HepG2 (cell line): ENCODE data around the gene TCF12. TPM values are rescaled to one million over a fixed set of nuclear protein-coding genes. Genes with fewer than 3 reads are reported as not detected.

Source experiments
- ATAC-seq: fragments of 200-7000 bp; cut with Tn5 transposase; 3 replicates; pipeline ENCODE4 v1.9.1; 2020; ENCODE audit warnings: mild to moderate bottlenecking, moderate library complexity
- BruUV-seq: library from RNA; stranded (reverse); fragments of 400-500 nt; replicated peaks from 2 replicates; lab custom pipeline; 2021; lab: Mats Ljungman, UMichigan
- CTCF ChIA-PET: fragments of 300-600 bp; formaldehyde crosslinking; extraction: SDS; loops from one replicate; lab custom pipeline; 2021; ENCODE audit warnings: low total read pairs, inconsistent platforms, low intra/inter-chr PET ratio; lab: Yijun Ruan, JAX
- POLR2A ChIA-PET: fragments of 350-600 bp; sonication (Branson Sonifier 250); formaldehyde crosslinking; loops from one replicate; lab custom pipeline; 2020; ENCODE audit warnings: antibody characterized with exemption, inconsistent platforms; lab: Yijun Ruan, JAX
- DNase-seq: peaks from one replicate; pipeline ENCODE4 v3.0.0-alpha.2; 2015; ENCODE audit warnings: low spot score
- FAIRE-seq: peaks from 3 replicates; lab custom pipeline; 2011; peaks lifted over from hg19 to GRCh38; lab: Jason Lieb, UNC
- H2AFZ ChIP-seq: one replicate; pipeline ENCODE4 v1.6.1; 2011; ENCODE audit warnings: low read length, inconsistent platforms
- H3K27ac ChIP-seq: fragments of 300-600 bp; 3 replicates; pipeline ENCODE4 v1.8.0; 2011; ENCODE audit warnings: mixed run types, mild to moderate bottlenecking, mixed read lengths, low read length, inconsistent platforms; ENCODE audit not compliant: insufficient read depth; ENCODE audit errors: extremely low read length
- H3K27me3 ChIP-seq, 2 experiments: fragments of 200-600 bp in 1 of 2; 2 replicates in 1 of 2; 3 replicates in 1 of 2; pipeline versions ENCODE4 v1.6.0 to v1.8.0; 2011; ENCODE audit warnings: low read length in 2 of 2, mild to moderate bottlenecking in 2 of 2, moderate library complexity in 2 of 2, inconsistent platforms in 1 of 2; ENCODE audit not compliant: insufficient read depth in 2 of 2, control insufficient read depth in 1 of 2
- H3K36me3 ChIP-seq, 2 experiments: fragments of 200-600 bp in 1 of 2; replicated peaks in 1 of 2; 2 replicates in 1 of 2; 3 replicates in 1 of 2; pipeline versions ENCODE4 v1.5.1 to v1.8.0; 2011; ENCODE audit warnings: low read length in 2 of 2, inconsistent platforms in 1 of 2; ENCODE audit not compliant: insufficient read depth in 2 of 2, control insufficient read depth in 1 of 2
- H3K4me1 ChIP-seq: 2 replicates; pipeline ENCODE4 v1.5.1; 2012; ENCODE audit warnings: low read length, inconsistent platforms; ENCODE audit not compliant: insufficient read depth
- H3K4me2 ChIP-seq: 2 replicates; pipeline ENCODE4 v1.6.0; 2011; ENCODE audit warnings: low read depth, low read length, inconsistent platforms
- H3K4me3 ChIP-seq, 3 experiments: fragments of 200-600 bp in 1 of 3; sonication (generic), shearing (Covaris generic) in 1 of 3; replicated peaks in 1 of 3; 2 replicates each; pipeline ENCODE4 v1.5.1; 2011 to 2016; ENCODE audit warnings: low read length in 3 of 3, inconsistent platforms in 2 of 3, low read depth in 2 of 3, mild to moderate bottlenecking in 2 of 3, control low read depth in 1 of 3, mixed read lengths in 1 of 3; ENCODE audit not compliant: insufficient read depth in 1 of 3
- H3K79me2 ChIP-seq: one replicate; pipeline ENCODE4 v1.6.1; 2011; ENCODE audit warnings: low read length, inconsistent platforms; ENCODE audit not compliant: insufficient read depth
- H3K9ac ChIP-seq: 2 replicates; pipeline ENCODE4 v1.6.0; 2011; ENCODE audit warnings: mild to moderate bottlenecking, low read depth, low read length, inconsistent platforms; ENCODE audit not compliant: insufficient read depth
- H3K9me3 ChIP-seq: 2 replicates; pipeline ENCODE4 v1.5.1; 2012; ENCODE audit warnings: mild to moderate bottlenecking, low read length
- H4K20me1 ChIP-seq: 2 replicates; pipeline ENCODE4 v1.6.0; 2011; ENCODE audit warnings: inconsistent platforms, mild to moderate bottlenecking, low read length, moderate library complexity; ENCODE audit not compliant: insufficient read depth
- POLR2AphosphoS2 ChIP-seq: IDR thresholded peaks from 2 replicates; pipeline ENCODE4 v1.6.1; 2011; ENCODE audit warnings: low read depth, low read length, improper control_type of control experiment
- TCF12 ChIP-seq, 2 experiments: fragments of 450-650 bp in 1 of 2; sonication (generic) in 1 of 2; formaldehyde crosslinking in 1 of 2; IDR thresholded peaks; 2 replicates each; pipeline versions ENCODE4 v1.6.1 to v1.8.0; 2017 to 2022; ENCODE audit warnings: antibody characterized with exemption in 1 of 2, mild to moderate bottlenecking in 1 of 2, missing genetic modification reagents in 1 of 2, moderate library complexity in 1 of 2
- ZBTB46 ChIP-seq: sonication (generic); formaldehyde crosslinking; IDR thresholded peaks from 2 replicates; pipeline ENCODE4 v1.4.0; 2020; ENCODE audit warnings: mild to moderate bottlenecking, missing genetic modification reagents, borderline replicate concordance
- ZBTB7B ChIP-seq: sonication (generic); formaldehyde crosslinking; IDR thresholded peaks from 2 replicates; pipeline ENCODE4 v1.4.0; 2020; ENCODE audit warnings: missing genetic modification reagents
- WGBS: methylation state at CpG from one replicate; pipeline ENCODE4 v1.1.6; 2017; ENCODE audit warnings: low lambda C conversion rate; 5-methylcytosine and 5-hydroxymethylcytosine counted together
- in situ Hi-C: cut with HindIII; loops from 2 replicates; pipeline ENCODE4 v1.10.0; 2017; ENCODE audit warnings: low pct_unique_long_range_greater_than_20kb; ENCODE audit not compliant: extremely low pct_ligation_motif_present
- intact Hi-C: fragments of 100-400 bp; cut with micrococcal nuclease; formaldehyde crosslinking; loops from one replicate; pipeline ENCODE4 v1.10.0; 2022; ENCODE audit not compliant: unreplicated experiment
- polyA plus RNA-seq, 8 experiments: library from polyadenylated mRNA; depleted of rRNA in 3 of 8; stranded (reverse) in 7 of 8; unstranded in 1 of 8; fragments of >200 nt; fragmentation: Illumina TruSeq in 4 of 8; extraction: Trizol in 4 of 8; gene quantifications; 2 replicates each; pipeline versions ENCODE4 v1.2.1 to v1.2.3, GENCODE V29; 2011 to 2016; ENCODE audit warnings: low read depth in 4 of 8, missing spikeins in 1 of 8, mixed read lengths in 1 of 8; ENCODE audit not compliant: insufficient read depth in 1 of 8
- total RNA-seq, 5 experiments: library from RNA; depleted of rRNA; stranded (reverse); fragments of >200 nt; fragmentation: Illumina TruSeq; extraction: Trizol; gene quantifications; 2 replicates each; pipeline ENCODE4 v1.2.3, GENCODE V29; 2016; ENCODE audit warnings: low read depth in 1 of 5

The TCF12 gene
- total and polyA plus RNA-seq, 2 of the 13 experiments (the other 11 are each of a cell fraction or from before 2014, with no cell fraction given), result 48.6 to 51.1 TPM

- no peak for DNase-seq
- Histone ChIP-seq H3K27me3 (no peaks in the 10 kb centered on the region), H3K27ac (no peak overlapping the region), H3K79me2 (peaks cover 34% of the 10 kb centered on the region), H3K36me3 (no peaks in the 10 kb centered on the region), H3K4me2 (no peak overlapping the region), H2AFZ (no peak overlapping the region), H3K9me3 (no peaks in the 10 kb centered on the region), H3K4me1 (peaks cover 11% of the 10 kb centered on the region), H3K9ac (no peak overlapping the region), H4K20me1 (no peaks in the 10 kb centered on the region; the same call in 1 of the 2 replicates), H3K4me3 (no peak overlapping the region)
- no peak for ATAC-seq
- intact Hi-C loops (no loop called here), in situ Hi-C loops (no loop called here)
- POLR2A ChIA-PET, result no interaction called here
- no peak for FAIRE-seq
- no TSS peak for BruUV-seq
- TF ChIP-seq TCF12 (IDR thresholded peaks at IDR 0.05), result no peak
- TF ChIP-seq TCF12 (CRISPR knock-in tag; IDR thresholded peaks at IDR 0.05), result no peak
- no peak for TF ChIP-seq POLR2AphosphoS2
- TF ChIP-seq ZBTB46 (CRISPR knock-in tag), result no peak
- CTCF ChIA-PET, result no interaction called here
Observed at GRCh38 chr15:57041416-57041815, 123.0 kb downstream of the TCF12 start.

GRCh38 chr15:57044072-57044702 lies 125.7 kb downstream of the TCF12 start:
- in situ Hi-C loops, result no loop called here
- Histone ChIP-seq H3K9ac (no peak overlapping the region), H3K4me1 (peaks cover 5% of the 10 kb centered on the region), H3K27me3 (no peaks in the 10 kb centered on the region), H3K79me2 (peaks cover 38% of the 10 kb centered on the region), H2AFZ (no peak overlapping the region), H4K20me1 (no peaks in the 10 kb centered on the region; the same call in 1 of the 2 replicates), H3K4me3 (no peak overlapping the region), H3K27ac (no peak overlapping the region), H3K9me3 (no peaks in the 10 kb centered on the region), H3K36me3 (no peaks in the 10 kb centered on the region), H3K4me2 (no peak overlapping the region)
- FAIRE-seq (no peak), DNase-seq (no peak), ATAC-seq (no peak)
- TF ChIP-seq ZBTB7B (CRISPR knock-in tag), result no peak
- WGBS, result 76% methylated on average over 5 of the region's 5 CpGs
- intact Hi-C loops, result no loop called here
- POLR2A ChIA-PET, result no interaction called here
- CTCF ChIA-PET, result no interaction called here
- no TSS peak for BruUV-seq
